WI38 (cell line): ENCODE data around the gene MRGPRX1.
"Not testable (repeated sequence)": the region's sequence is repeated elsewhere in the genome, so short reads cannot be mapped to it uniquely, and the experiment has no call there.

Experiments
- H3K4me3 ChIP-seq: 2 replicates; pipeline ENCODE4 v1.5.1; 2011; ENCODE audit warnings: low read depth, mild to moderate bottlenecking, control low read depth, low read length
- CTCF ChIP-seq: IDR thresholded peaks from 2 replicates; pipeline ENCODE4 v1.5.1; 2012; ENCODE audit warnings: low read depth, mild to moderate bottlenecking, control low read depth, low read length

MRGPRX1 gene

GRCh38 chr11:18958221-18958910 is 19.2 kb upstream of the MRGPRX1 start:
- no peak for TF ChIP-seq CTCF
- no peak overlapping the region for H3K4me3 ChIP-seq

DNA sequence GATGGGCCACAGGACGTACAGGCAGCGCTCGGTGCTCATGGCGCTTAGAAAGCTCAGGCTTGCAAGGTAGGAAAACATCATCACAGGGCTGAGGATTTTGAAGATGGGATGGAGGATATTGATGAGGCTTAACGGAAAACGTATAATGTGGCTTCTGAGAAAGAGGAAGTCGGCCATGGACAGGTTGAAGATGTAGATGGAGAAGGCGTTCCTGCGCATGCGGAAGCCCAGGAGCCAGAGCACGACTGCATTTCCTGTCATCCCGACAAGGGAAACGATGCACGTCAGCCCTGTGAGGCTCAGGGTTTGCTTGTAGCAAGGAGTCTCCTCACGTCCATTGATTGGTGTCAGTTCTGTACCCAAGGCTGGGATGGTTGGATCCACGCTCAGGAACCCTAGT is 17.4 kb upstream of the MRGPRX1 start:
- no peak overlapping the region for H3K4me3 ChIP-seq
- no peak for TF ChIP-seq CTCF

DNA sequence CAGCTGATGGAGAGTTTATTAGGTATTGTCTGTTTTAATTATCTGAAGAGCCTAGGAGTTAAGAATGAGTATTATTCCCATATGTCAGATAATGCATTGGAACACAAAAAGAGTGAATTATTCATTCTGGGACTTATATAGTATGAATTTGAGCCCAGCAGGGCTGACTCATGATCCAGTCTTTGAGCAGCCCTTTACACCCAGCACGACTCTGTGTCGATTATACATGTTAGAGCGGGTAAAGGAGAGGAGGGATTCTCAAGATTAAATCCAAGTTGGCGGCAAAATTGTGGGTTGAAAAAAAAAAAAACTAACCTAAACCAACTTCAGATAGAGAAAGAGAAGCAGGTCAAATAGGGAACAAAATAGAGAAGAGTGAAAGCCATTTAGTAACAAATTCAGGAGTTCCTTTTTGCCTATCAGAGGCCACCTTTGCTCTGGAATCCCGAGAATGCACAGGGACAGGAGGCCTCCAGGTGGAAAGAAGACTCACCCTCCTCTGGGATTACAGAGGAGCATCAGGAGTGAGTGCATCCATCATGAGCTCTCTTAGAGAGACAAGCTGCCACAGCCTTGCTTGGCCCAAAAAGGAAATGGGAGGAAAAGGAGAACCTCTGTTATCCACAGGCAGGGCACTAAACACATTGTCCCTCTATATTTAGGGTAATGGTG is 3.1 kb downstream of the MRGPRX1 start:
- no peak for TF ChIP-seq CTCF
- H3K4me3 ChIP-seq = no peak overlapping the region

- H3K4me3 ChIP-seq = no peak overlapping the region
- no peak for TF ChIP-seq CTCF
Observed at GRCh38 chr11:18934195-18934814, 4.9 kb downstream of the MRGPRX1 start.

DNA sequence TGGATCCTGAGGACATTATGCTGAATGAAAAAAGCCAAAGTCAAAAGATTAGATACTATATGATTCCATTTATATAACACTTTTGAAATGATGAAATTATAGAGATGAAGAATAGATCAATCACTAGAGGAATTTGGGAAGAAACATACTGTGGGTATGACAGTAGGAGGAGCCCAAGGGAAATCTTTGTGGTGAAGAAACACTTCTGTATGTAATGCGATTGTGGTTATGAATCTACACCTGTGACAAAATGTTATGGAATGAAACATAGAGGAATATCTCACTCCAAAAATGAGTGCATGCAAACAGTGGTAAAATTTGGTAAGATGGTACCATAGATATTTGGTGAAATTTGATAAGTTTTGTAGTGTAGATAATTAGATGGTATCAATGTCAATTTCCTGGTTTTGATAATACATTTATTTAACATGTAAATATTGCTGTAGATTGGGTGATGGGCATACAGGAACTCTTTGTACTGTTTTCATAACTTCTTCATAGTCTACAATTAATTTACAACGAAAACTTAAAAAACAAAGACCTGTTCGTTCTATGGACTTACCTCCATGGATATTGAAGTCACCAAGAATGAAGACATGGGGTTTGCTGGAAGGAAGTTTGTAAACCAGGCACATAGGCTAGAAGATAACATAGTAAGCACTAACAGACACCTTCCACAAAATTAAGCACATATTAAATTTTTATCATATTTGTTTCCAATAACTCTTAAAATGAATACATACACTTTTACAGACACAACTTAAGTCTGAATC is 11.5 kb downstream of the MRGPRX1 start:
- no peak for TF ChIP-seq CTCF
- no peak overlapping the region for H3K4me3 ChIP-seq

- H3K4me3 ChIP-seq = not testable (repeated sequence)
Observed at GRCh38 chr11:18925426-18925825, 13.8 kb downstream of the MRGPRX1 start.

DNA sequence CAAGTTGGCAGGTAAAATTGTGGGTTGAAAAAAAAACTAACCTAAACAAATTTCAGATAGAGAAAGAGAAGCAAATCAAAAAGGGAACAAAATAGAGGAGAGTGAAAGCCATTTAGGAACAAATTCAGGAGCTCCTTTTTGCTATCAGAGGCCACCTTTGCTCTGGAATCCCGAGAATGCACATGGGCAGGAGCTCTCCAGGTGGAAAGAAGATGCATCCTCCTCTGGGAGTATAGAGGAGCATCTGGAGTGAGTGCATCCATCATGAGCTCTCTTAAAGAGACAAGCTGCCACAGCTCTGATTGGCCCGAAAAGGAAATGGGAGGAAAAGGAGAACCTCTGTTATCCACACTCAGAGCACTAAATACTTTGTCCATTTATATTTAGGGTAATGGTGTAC is 26.3 kb downstream of the MRGPRX1 start:
- TF ChIP-seq CTCF = no peak
- H3K4me3 ChIP-seq = no peak overlapping the region
